HepG2 (cell line): ENCODE data around the gene PPEF2. TPM values are rescaled to one million over a fixed set of nuclear protein-coding genes. Genes with fewer than 3 reads are reported as not detected.
A peak's percentile ranks its signal among the peaks of the same experiment; 100 is the strongest.

Source experiments
- BCL6 ChIP-seq: IDR thresholded peaks from 2 replicates; pipeline ENCODE4 v1.6.1; 2016; ENCODE audit warnings: missing genetic modification reagents, missing compliant biosample characterization
- CBX1 ChIP-seq: IDR thresholded peaks from one replicate; pipeline ENCODE4 v1.6.1; 2016; ENCODE audit warnings: antibody characterized with exemption, low read depth
- DMAP1 ChIP-seq: IDR thresholded peaks from 2 replicates; pipeline ENCODE4 v1.6.1; 2016
- DNMT1 ChIP-seq: sonication (generic); formaldehyde crosslinking; IDR thresholded peaks from 2 replicates; pipeline ENCODE4 v1.5.1; 2020; ENCODE audit warnings: mild to moderate bottlenecking, missing genetic modification reagents
- GTF3A ChIP-seq: sonication (generic); formaldehyde crosslinking; conservative IDR thresholded peaks from 2 replicates; pipeline ENCODE4 v1.4.0; 2020; ENCODE audit warnings: mild to moderate bottlenecking, missing genetic modification reagents
- HDAC1 ChIP-seq: sonication (generic); formaldehyde crosslinking; IDR thresholded peaks from 2 replicates; pipeline ENCODE4 v1.5.1; 2020; ENCODE audit warnings: mild to moderate bottlenecking, missing genetic modification reagents
- SALL2 ChIP-seq: sonication (generic); formaldehyde crosslinking; IDR thresholded peaks from 2 replicates; pipeline ENCODE4 v1.8.1; 2023; ENCODE audit warnings: mild to moderate bottlenecking, missing genetic modification reagents, inconsistent platforms
- ZNF431 ChIP-seq: sonication (generic); formaldehyde crosslinking; IDR thresholded peaks from 2 replicates; pipeline ENCODE4 v1.9.0; 2022; ENCODE audit warnings: missing genetic modification reagents, low read depth, mild to moderate bottlenecking, borderline replicate concordance
- ZNF451 ChIP-seq: sonication (generic); formaldehyde crosslinking; IDR thresholded peaks from 2 replicates; pipeline ENCODE4 v1.5.0; 2020; ENCODE audit warnings: mild to moderate bottlenecking, missing genetic modification reagents
- ZSCAN25 ChIP-seq: sonication (generic); formaldehyde crosslinking; IDR thresholded peaks from 2 replicates; pipeline ENCODE4 v1.8.0; 2022; ENCODE audit warnings: mild to moderate bottlenecking, missing genetic modification reagents
- polyA plus RNA-seq, 8 experiments: library from polyadenylated mRNA; depleted of rRNA in 3 of 8; stranded (reverse) in 7 of 8; unstranded in 1 of 8; fragments of >200 nt; fragmentation: Illumina TruSeq in 4 of 8; extraction: Trizol in 4 of 8; gene quantifications; 2 replicates each; pipeline versions ENCODE4 v1.2.1 to v1.2.3, GENCODE V29; 2011 to 2016; ENCODE audit warnings: low read depth in 4 of 8, missing spikeins in 1 of 8, mixed read lengths in 1 of 8; ENCODE audit not compliant: insufficient read depth in 1 of 8
- total RNA-seq, 5 experiments: library from RNA; depleted of rRNA; stranded (reverse); fragments of >200 nt; fragmentation: Illumina TruSeq; extraction: Trizol; gene quantifications; 2 replicates each; pipeline ENCODE4 v1.2.3, GENCODE V29; 2016; ENCODE audit warnings: low read depth in 1 of 5
- TF ChIP-seq, protein P1 (sequence below): sonication (generic); formaldehyde crosslinking; IDR thresholded peaks from 2 replicates; pipeline ENCODE4 v1.4.0; 2020; ENCODE audit warnings: mild to moderate bottlenecking, low read depth, missing genetic modification reagents
- TF ChIP-seq, protein P2 (sequence below): sonication (generic); formaldehyde crosslinking; conservative IDR thresholded peaks from 2 replicates; pipeline ENCODE4 v1.4.0; 2020; ENCODE audit warnings: missing genetic modification reagents
- TF ChIP-seq, protein P3 (sequence below): sonication (generic); formaldehyde crosslinking; IDR thresholded peaks from 2 replicates; pipeline ENCODE4 v1.5.0; 2020; ENCODE audit warnings: mild to moderate bottlenecking, missing genetic modification reagents, borderline replicate concordance
- TF ChIP-seq, protein P4 (sequence below): sonication (generic); formaldehyde crosslinking; IDR thresholded peaks from 2 replicates; pipeline ENCODE4 v1.5.0; 2020; ENCODE audit warnings: mild to moderate bottlenecking, missing genetic modification reagents, borderline replicate concordance
- TF ChIP-seq, protein P5 (sequence below): sonication (generic); formaldehyde crosslinking; IDR thresholded peaks from 2 replicates; pipeline ENCODE4 v1.9.0; 2022; ENCODE audit warnings: low read depth, missing genetic modification reagents

PPEF2 gene
- total and polyA plus RNA-seq, 2 of the 13 experiments (the other 11 are each of a cell fraction or from before 2014, with no cell fraction given), result 0.01 TPM; not detected in 1

DNA sequence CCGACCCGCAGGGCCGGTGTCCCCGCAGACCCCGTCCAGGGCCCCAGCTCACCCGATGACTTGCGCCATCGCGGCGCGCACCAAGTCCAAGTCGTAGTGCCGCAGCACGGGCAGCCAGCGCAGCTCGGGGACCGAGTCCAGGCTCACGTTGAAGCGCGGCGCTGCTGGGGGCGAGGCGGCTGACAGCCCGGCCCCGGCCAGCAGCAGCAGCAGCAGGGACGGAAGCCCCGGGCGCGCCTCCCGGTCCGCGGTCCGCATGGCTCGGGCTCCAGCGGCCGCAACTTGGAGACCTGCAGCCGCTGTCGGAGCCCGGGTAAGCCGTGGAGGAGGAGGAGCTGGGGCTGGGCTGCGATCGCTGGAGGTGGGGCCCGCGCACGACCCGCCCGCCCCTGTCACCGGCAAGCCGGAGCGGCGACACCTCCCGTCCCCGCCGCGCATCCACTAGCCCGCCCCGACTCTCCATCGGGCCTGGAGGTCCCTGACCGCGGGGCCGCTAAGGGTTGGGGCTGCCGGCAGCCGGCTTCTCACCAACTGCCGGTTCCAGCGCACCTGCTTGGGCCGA, 38.5 kb upstream of the PPEF2 start, which contains the start of gene NAAA (continued):
- TF ChIP-seq, protein P1, sequence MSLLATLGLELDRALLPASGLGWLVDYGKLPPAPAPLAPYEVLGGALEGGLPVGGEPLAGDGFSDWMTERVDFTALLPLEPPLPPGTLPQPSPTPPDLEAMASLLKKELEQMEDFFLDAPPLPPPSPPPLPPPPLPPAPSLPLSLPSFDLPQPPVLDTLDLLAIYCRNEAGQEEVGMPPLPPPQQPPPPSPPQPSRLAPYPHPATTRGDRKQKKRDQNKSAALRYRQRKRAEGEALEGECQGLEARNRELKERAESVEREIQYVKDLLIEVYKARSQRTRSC, result 0 out of 2 replicates have a peak, but pooled peaks have one; percentile 48
- TF ChIP-seq, protein P2, sequence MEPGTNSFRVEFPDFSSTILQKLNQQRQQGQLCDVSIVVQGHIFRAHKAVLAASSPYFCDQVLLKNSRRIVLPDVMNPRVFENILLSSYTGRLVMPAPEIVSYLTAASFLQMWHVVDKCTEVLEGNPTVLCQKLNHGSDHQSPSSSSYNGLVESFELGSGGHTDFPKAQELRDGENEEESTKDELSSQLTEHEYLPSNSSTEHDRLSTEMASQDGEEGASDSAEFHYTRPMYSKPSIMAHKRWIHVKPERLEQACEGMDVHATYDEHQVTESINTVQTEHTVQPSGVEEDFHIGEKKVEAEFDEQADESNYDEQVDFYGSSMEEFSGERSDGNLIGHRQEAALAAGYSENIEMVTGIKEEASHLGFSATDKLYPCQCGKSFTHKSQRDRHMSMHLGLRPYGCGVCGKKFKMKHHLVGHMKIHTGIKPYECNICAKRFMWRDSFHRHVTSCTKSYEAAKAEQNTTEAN (CRISPR knock-in tag), result no peak
- TF ChIP-seq ZSCAN25 (CRISPR knock-in tag) (peak; percentile 53; the same call in 1 of the 2 replicates), GTF3A (CRISPR knock-in tag) (peak; percentile 96), DNMT1 (CRISPR knock-in tag) (peak; percentile 75; the same call in 1 of the 2 replicates), ZNF451 (CRISPR knock-in tag) (0 out of 2 replicates have a peak, but pooled peaks have one; percentile 53), HDAC1 (CRISPR knock-in tag) (peak; percentile 79), ZNF431 (CRISPR knock-in tag) (peak; percentile 70; the same call in 1 of the 2 replicates), BCL6 (peak; percentile 24; the same call in 1 of the 2 replicates), SALL2 (CRISPR knock-in tag) (peak; percentile 56; the same call in 1 of the 2 replicates), CBX1 (no peak), DMAP1 (CRISPR knock-in tag) (no peak)
- TF ChIP-seq, protein P3, sequence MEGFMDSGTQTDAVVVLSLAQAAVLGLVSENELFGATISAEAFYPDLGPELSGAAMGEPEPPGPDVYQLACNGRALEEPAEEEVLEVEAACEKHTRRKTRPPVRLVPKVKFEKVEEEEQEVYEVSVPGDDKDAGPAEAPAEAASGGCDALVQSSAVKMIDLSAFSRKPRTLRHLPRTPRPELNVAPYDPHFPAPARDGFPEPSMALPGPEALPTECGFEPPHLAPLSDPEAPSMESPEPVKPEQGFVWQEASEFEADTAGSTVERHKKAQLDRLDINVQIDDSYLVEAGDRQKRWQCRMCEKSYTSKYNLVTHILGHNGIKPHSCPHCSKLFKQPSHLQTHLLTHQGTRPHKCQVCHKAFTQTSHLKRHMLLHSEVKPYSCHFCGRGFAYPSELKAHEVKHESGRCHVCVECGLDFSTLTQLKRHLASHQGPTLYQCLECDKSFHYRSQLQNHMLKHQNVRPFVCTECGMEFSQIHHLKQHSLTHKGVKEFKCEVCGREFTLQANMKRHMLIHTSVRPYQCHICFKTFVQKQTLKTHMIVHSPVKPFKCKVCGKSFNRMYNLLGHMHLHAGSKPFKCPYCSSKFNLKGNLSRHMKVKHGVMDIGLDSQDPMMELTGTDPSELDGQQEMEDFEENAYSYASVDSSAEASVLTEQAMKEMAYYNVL (CRISPR knock-in tag), result peak; percentile 53; the same call in 1 of the 2 replicates
- TF ChIP-seq, protein P4, sequence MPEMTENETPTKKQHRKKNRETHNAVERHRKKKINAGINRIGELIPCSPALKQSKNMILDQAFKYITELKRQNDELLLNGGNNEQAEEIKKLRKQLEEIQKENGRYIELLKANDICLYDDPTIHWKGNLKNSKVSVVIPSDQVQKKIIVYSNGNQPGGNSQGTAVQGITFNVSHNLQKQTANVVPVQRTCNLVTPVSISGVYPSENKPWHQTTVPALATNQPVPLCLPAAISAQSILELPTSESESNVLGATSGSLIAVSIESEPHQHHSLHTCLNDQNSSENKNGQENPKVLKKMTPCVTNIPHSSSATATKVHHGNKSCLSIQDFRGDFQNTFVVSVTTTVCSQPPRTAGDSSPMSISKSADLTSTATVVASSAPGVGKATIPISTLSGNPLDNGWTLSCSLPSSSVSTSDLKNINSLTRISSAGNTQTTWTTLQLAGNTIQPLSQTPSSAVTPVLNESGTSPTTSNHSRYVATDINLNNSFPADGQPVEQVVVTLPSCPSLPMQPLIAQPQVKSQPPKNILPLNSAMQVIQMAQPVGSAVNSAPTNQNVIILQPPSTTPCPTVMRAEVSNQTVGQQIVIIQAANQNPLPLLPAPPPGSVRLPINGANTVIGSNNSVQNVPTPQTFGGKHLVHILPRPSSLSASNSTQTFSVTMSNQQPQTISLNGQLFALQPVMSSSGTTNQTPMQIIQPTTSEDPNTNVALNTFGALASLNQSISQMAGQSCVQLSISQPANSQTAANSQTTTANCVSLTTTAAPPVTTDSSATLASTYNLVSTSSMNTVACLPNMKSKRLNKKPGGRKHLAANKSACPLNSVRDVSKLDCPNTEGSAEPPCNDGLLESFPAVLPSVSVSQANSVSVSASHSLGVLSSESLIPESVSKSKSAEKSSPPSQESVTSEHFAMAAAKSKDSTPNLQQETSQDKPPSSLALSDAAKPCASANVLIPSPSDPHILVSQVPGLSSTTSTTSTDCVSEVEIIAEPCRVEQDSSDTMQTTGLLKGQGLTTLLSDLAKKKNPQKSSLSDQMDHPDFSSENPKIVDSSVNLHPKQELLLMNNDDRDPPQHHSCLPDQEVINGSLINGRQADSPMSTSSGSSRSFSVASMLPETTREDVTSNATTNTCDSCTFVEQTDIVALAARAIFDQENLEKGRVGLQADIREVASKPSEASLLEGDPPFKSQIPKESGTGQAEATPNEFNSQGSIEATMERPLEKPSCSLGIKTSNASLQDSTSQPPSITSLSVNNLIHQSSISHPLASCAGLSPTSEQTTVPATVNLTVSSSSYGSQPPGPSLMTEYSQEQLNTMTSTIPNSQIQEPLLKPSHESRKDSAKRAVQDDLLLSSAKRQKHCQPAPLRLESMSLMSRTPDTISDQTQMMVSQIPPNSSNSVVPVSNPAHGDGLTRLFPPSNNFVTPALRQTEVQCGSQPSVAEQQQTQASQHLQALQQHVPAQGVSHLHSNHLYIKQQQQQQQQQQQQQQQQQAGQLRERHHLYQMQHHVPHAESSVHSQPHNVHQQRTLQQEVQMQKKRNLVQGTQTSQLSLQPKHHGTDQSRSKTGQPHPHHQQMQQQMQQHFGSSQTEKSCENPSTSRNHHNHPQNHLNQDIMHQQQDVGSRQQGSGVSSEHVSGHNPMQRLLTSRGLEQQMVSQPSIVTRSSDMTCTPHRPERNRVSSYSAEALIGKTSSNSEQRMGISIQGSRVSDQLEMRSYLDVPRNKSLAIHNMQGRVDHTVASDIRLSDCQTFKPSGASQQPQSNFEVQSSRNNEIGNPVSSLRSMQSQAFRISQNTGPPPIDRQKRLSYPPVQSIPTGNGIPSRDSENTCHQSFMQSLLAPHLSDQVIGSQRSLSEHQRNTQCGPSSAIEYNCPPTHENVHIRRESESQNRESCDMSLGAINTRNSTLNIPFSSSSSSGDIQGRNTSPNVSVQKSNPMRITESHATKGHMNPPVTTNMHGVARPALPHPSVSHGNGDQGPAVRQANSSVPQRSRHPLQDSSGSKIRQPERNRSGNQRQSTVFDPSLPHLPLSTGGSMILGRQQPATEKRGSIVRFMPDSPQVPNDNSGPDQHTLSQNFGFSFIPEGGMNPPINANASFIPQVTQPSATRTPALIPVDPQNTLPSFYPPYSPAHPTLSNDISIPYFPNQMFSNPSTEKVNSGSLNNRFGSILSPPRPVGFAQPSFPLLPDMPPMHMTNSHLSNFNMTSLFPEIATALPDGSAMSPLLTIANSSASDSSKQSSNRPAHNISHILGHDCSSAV (CRISPR knock-in tag), result no peak
- TF ChIP-seq, protein P5, sequence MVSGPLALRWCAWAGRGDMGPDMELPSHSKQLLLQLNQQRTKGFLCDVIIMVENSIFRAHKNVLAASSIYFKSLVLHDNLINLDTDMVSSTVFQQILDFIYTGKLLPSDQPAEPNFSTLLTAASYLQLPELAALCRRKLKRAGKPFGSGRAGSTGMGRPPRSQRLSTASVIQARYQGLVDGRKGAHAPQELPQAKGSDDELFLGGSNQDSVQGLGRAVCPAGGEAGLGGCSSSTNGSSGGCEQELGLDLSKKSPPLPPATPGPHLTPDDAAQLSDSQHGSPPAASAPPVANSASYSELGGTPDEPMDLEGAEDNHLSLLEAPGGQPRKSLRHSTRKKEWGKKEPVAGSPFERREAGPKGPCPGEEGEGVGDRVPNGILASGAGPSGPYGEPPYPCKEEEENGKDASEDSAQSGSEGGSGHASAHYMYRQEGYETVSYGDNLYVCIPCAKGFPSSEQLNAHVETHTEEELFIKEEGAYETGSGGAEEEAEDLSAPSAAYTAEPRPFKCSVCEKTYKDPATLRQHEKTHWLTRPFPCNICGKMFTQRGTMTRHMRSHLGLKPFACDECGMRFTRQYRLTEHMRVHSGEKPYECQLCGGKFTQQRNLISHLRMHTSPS, result 0 out of 2 replicates have a peak, but pooled peaks have one; percentile 48
